IMR-90 (cell line): ENCODE data around the gene PRC1. TPM values are rescaled to one million over a fixed set of nuclear protein-coding genes. Genes with fewer than 3 reads are reported as not detected.

ENCODE experiments used
- ATAC-seq: fragments of 200-7000 bp; cut with Tn5 transposase; 2 replicates; pipeline ENCODE4 v1.9.1; 2020; ENCODE audit warnings: low read depth, mild to moderate bottlenecking, moderate library complexity
- BruUV-seq: library from RNA; stranded (reverse); fragments of 400-500 nt; replicated peaks from 2 replicates; lab custom pipeline; 2021; lab: Mats Ljungman, UMichigan
- CTCF ChIA-PET: fragments of 300-600 bp; formaldehyde crosslinking; extraction: SDS; loops from one replicate; lab custom pipeline; 2021; ENCODE audit warnings: antibody characterized with exemption; lab: Yijun Ruan, JAX
- POLR2A ChIA-PET: fragments of 300-600 bp; sonication (Branson Sonifier 250); formaldehyde crosslinking; loops from one replicate; lab custom pipeline; 2022; ENCODE audit warnings: antibody characterized with exemption; ENCODE audit not compliant: unreplicated experiment; lab: Charles Lee
- DNase-seq: peaks from one replicate; pipeline ENCODE4 v3.0.0; 2013
- H2AFZ ChIP-seq: replicated peaks from 2 replicates; pipeline ENCODE3; 2013; ENCODE audit warnings: low read length, mild to moderate bottlenecking; ENCODE audit not compliant: poor library complexity
- H2AK5ac ChIP-seq: 2 replicates; pipeline ENCODE4 v1.6.1; 2013; ENCODE audit warnings: low read depth, low read length, inconsistent platforms
- H2AK9ac ChIP-seq: replicated peaks from 2 replicates; pipeline ENCODE3; 2013; ENCODE audit warnings: mild to moderate bottlenecking, low read depth, low read length, moderate library complexity; ENCODE audit not compliant: poor library complexity
- H2BK120ac ChIP-seq: 2 replicates; pipeline ENCODE4 v1.6.1; 2013; ENCODE audit warnings: low read depth, low read length, inconsistent platforms
- H2BK15ac ChIP-seq: 3 replicates; pipeline ENCODE4 v1.6.1; 2013; ENCODE audit warnings: low read depth, low read length, inconsistent platforms
- H2BK20ac ChIP-seq: 2 replicates; pipeline ENCODE4 v1.6.1; 2013; ENCODE audit warnings: low read depth, mild to moderate bottlenecking, inconsistent platforms, low read length, moderate library complexity
- H2BK5ac ChIP-seq: 2 replicates; pipeline ENCODE4 v1.6.1; 2013; ENCODE audit warnings: mild to moderate bottlenecking, low read depth, low read length, inconsistent platforms; ENCODE audit not compliant: poor library complexity, severe bottlenecking
- H3K14ac ChIP-seq: replicated peaks from 2 replicates; pipeline ENCODE4 v1.6.1; 2013; ENCODE audit warnings: low read depth, low read length, inconsistent platforms
- H3K18ac ChIP-seq: 2 replicates; pipeline ENCODE4 v1.6.1; 2013; ENCODE audit warnings: low read depth, low read length, control low read depth
- H3K23ac ChIP-seq: 2 replicates; pipeline ENCODE4 v1.6.1; 2013; ENCODE audit warnings: low read depth, low read length, inconsistent platforms
- H3K27ac ChIP-seq: 2 replicates; pipeline ENCODE4 v1.5.1; 2013; ENCODE audit warnings: mild to moderate bottlenecking, control low read depth, low read length; ENCODE audit not compliant: insufficient read depth
- H3K27me3 ChIP-seq: 2 replicates; pipeline ENCODE4 v1.6.1; 2013; ENCODE audit warnings: low read length; ENCODE audit not compliant: control insufficient read depth, insufficient read depth
- H3K36me3 ChIP-seq: 2 replicates; pipeline ENCODE4 v1.6.1; 2013; ENCODE audit warnings: low read length, mixed read lengths; ENCODE audit not compliant: control insufficient read depth, insufficient read depth
- H3K4ac ChIP-seq: 2 replicates; pipeline ENCODE4 v1.6.1; 2013; ENCODE audit warnings: low read depth, low read length, inconsistent platforms
- H3K4me1 ChIP-seq: 2 replicates; pipeline ENCODE4 v1.6.1; 2013; ENCODE audit warnings: low read length, mixed read lengths; ENCODE audit not compliant: control insufficient read depth, insufficient read depth
- H3K4me2 ChIP-seq: 2 replicates; pipeline ENCODE4 v1.6.1; 2013; ENCODE audit warnings: low read depth, mild to moderate bottlenecking, control low read depth, low read length, moderate library complexity
- H3K4me3 ChIP-seq: 2 replicates; pipeline ENCODE4 v1.5.1; 2013; ENCODE audit warnings: low read depth, mild to moderate bottlenecking, control low read depth, low read length, moderate library complexity; ENCODE audit not compliant: insufficient read depth
- H3K56ac ChIP-seq: 2 replicates; pipeline ENCODE4 v1.6.1; 2013; ENCODE audit warnings: low read length, inconsistent platforms; ENCODE audit not compliant: insufficient read depth; ENCODE audit errors: extremely low read depth
- H3K79me1 ChIP-seq, 2 experiments: 2 replicates each; pipeline ENCODE4 v1.6.1; 2013; ENCODE audit warnings: low read length in 2 of 2, inconsistent platforms in 1 of 2, low read depth in 1 of 2
- H3K9ac ChIP-seq: 2 replicates; pipeline ENCODE4 v1.6.1; 2013; ENCODE audit warnings: low read depth, low read length, control low read depth
- H3K9me1 ChIP-seq: 2 replicates; pipeline ENCODE4 v1.6.1; 2013; ENCODE audit warnings: low read length, inconsistent platforms; ENCODE audit not compliant: insufficient read depth
- H3K9me3 ChIP-seq: 2 replicates; pipeline ENCODE4 v1.6.1; 2013; ENCODE audit warnings: low read length; ENCODE audit not compliant: control insufficient read depth, insufficient read depth
- H4K20me1 ChIP-seq: 2 replicates; pipeline ENCODE4 v1.6.1; 2013; ENCODE audit warnings: low read length, inconsistent platforms; ENCODE audit not compliant: insufficient read depth
- H4K5ac ChIP-seq: 2 replicates; pipeline ENCODE4 v1.6.1; 2013; ENCODE audit warnings: mild to moderate bottlenecking, low read depth, low read length, control low read depth
- H4K8ac ChIP-seq, 2 experiments: 2 replicates each; pipeline ENCODE4 v1.6.1; 2013; ENCODE audit warnings: low read depth in 2 of 2, low read length in 2 of 2, control low read depth in 1 of 2, inconsistent platforms in 1 of 2
- H4K91ac ChIP-seq: 2 replicates; pipeline ENCODE4 v1.6.1; 2013; ENCODE audit warnings: low read depth, low read length, inconsistent platforms; ENCODE audit not compliant: insufficient read depth
- CEBPB ChIP-seq: IDR thresholded peaks from 2 replicates; pipeline ENCODE4 v1.6.1; 2012; ENCODE audit warnings: low read depth, low read length, improper control_type of control experiment
- MAZ ChIP-seq: IDR thresholded peaks from 2 replicates; pipeline ENCODE4 v1.6.1; 2012; ENCODE audit warnings: low read depth, mild to moderate bottlenecking, low read length, improper control_type of control experiment, moderate library complexity, borderline replicate concordance
- MXI1 ChIP-seq: IDR thresholded peaks from 2 replicates; pipeline ENCODE4 v1.6.1; 2012; ENCODE audit warnings: low read depth, mild to moderate bottlenecking, low read length, moderate library complexity, borderline replicate concordance
- RAD21 ChIP-seq: IDR thresholded peaks from 2 replicates; pipeline ENCODE4 v1.6.1; 2012; ENCODE audit warnings: low read length, improper control_type of control experiment
- SMC3 ChIP-seq: fragments of 150-350 bp; IDR thresholded peaks from 2 replicates; pipeline ENCODE4 v1.6.1; 2016; ENCODE audit warnings: low read depth, mild to moderate bottlenecking, antibody characterized with exemption, low read length, moderate library complexity
- WGBS, 2 experiments: methylation state at CpG; one replicate each; pipeline versions ENCODE4 v1.1.5 to v1.1.7; 2013; ENCODE audit warnings: missing lambda C conversion rate in 2 of 2; ENCODE audit not compliant: insufficient read length in 1 of 2; ENCODE audit errors: extremely low coverage in 2 of 2; 5-methylcytosine and 5-hydroxymethylcytosine counted together
- dilution Hi-C: fragments of 300-500 bp; cut with HindIII; formaldehyde crosslinking; loops from one replicate; pipeline ENCODE4 v1.14.3; 2018; ENCODE audit warnings: low sequenced_read_pairs; ENCODE audit not compliant: unreplicated experiment
- in situ Hi-C: fragments of 300-500 bp; cut with MboI; formaldehyde crosslinking; loops from 3 replicates; pipeline ENCODE4 v1.14.3; 2019; ENCODE audit warnings: low sequenced_read_pairs, inconsistent platforms, mixed read lengths
- intact Hi-C: fragments of 100-400 bp; cut with micrococcal nuclease; formaldehyde crosslinking; loops from 2 replicates; pipeline ENCODE4 v1.10.0; 2022
- polyA plus RNA-seq, 3 experiments: library from polyadenylated mRNA; depleted of rRNA; stranded (reverse); fragments of >200 nt; gene quantifications; 2 replicates each; pipeline ENCODE4 v1.2.3, GENCODE V29; 2012; ENCODE audit warnings: low replicate concordance in 1 of 3
- total RNA-seq: library from RNA; depleted of rRNA; stranded (reverse); fragments of >200 nt; gene quantifications from 2 replicates; pipeline ENCODE4 v1.2.3, GENCODE V29; 2012

Gene PRC1
- total and polyA plus RNA-seq, 2 of the 4 experiments (the other 2 are of a cell fraction) = 131 to 148 TPM

DNA sequence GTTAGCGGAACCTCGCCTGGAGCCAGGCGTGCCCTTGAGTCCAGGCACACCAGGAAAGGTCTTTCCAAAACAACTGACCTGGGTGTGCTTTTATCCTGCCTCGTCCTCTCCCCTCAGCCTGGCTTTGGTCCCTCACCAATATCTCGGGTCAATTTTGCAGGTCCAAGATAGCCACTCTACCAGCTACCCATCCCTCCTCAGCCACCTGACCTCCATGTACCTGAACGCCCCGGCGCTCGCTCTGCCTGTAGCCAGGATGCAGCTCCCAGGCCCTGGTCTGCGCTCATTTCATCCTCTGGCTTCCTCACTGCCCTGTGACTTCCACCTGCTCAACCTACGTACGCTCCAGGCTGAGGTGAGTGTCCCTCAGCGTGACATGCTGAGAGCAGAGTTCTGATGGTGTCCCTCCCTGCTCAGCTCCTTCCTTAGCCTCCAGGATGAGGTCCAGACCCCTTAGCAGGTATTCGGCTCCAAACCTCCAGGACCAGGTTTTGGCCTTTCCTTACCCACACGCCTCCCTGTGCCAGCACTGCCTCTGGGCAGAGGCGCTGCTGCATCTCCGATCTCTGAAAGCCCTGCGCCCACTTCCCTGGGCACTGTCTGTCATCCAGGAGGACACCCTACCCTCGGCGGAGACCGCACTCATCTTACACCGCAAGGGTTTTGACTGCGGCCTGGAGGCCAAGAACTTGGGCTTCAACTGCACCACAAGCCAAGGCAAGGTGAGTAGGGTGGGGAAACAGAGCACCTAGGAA lies 76.1 kb downstream of the PRC1 start:
- H3K56ac ChIP-seq = no peak overlapping the region
- no peak for TF ChIP-seq RAD21
- TF ChIP-seq MXI1 = no peak
- no peak for TF ChIP-seq MAZ
- no peak for TF ChIP-seq SMC3
- no peak for TF ChIP-seq CEBPB
- peaks cover 3% of the 10 kb centered on the region; the same call in 1 of the 2 replicates for H3K9me1 ChIP-seq
- H3K14ac ChIP-seq = no peak overlapping the region
- no peak for ATAC-seq
- no TSS peak for BruUV-seq
- no peaks in the 10 kb centered on the region for H3K79me1 ChIP-seq
- H2AK9ac ChIP-seq = no peak overlapping the region
- H2BK120ac ChIP-seq = no peak overlapping the region
- H4K5ac ChIP-seq = no peak overlapping the region
- H3K4me2 ChIP-seq = no peak overlapping the region
- H3K4me1 ChIP-seq = peaks cover 10% of the 10 kb centered on the region; the same call in 1 of the 2 replicates
- 94% methylated on average over 11 of the region's 23 CpGs; no CpG with 5 or more reads in 1 of the 2 experiments for WGBS, 2 experiments
- ChIA-PET POLR2A (no interaction called here), CTCF (interaction anchor here (0.6 kb wide), 1 partner anchor 19 kb away, joined by 4 read pairs; no protein-coding TSS in a partner anchor)
- no peak overlapping the region for H2BK15ac ChIP-seq
- no peak overlapping the region for H3K18ac ChIP-seq
- no peak overlapping the region for H3K4me3 ChIP-seq
- no peak overlapping the region for H2AK5ac ChIP-seq
- peaks cover 30% of the 10 kb centered on the region for H3K36me3 ChIP-seq
- no peak overlapping the region for H3K4ac ChIP-seq
- H3K9ac ChIP-seq = no peak overlapping the region
- H3K23ac ChIP-seq = no peak overlapping the region
- no peak overlapping the region for H2AFZ ChIP-seq
- H2BK5ac ChIP-seq = no peak overlapping the region
- no peaks in the 10 kb centered on the region for H3K9me3 ChIP-seq
- no peak overlapping the region for H3K27ac ChIP-seq
- in situ Hi-C loops = no loop called here
- no peak for DNase-seq
- H4K8ac ChIP-seq = no peak overlapping the region
- H4K20me1 ChIP-seq = no peaks in the 10 kb centered on the region
- H4K91ac ChIP-seq = no peak overlapping the region
- dilution Hi-C loops = no loop called here
- H3K27me3 ChIP-seq = no peaks in the 10 kb centered on the region
- H2BK20ac ChIP-seq = no peak overlapping the region
- intact Hi-C loops = no loop called here
